ENCODE measurements around the gene OMP.

GRCh38 chr11:77066229-77067042 is 36.2 kb upstream of the OMP start, which contains the start of gene CAPN5:
- TF ChIP-seq CTCF (conservative IDR thresholded peaks at IDR 0.05; ENCODE audit: low read length) (peak; percentile 52; the same call in 1 of the 2 replicates), EZH2phosphoT487 (IDR thresholded peaks at IDR 0.05; ENCODE audit: borderline replicate concordance, low read depth, low read length) (no peak)

All from OCI-LY7 (cell line).